Neural crest cell (in vitro differentiated cells): ENCODE results near the gene DUSP22. TPM values are rescaled to one million over a fixed set of nuclear protein-coding genes. Genes with fewer than 3 reads are reported as not detected.

ENCODE experiments used
- DNase-seq: peaks from one replicate; pipeline ENCODE4 v3.0.0; 2021; ENCODE audit warnings: low read depth, mixed read lengths, low spot score
- H3K27ac Mint-ChIP-seq: one replicate; pipeline ENCODE4 v1.8.0; 2021; ENCODE audit warnings: mild to moderate bottlenecking, mixed read lengths; ENCODE audit not compliant: unreplicated experiment
- H3K27me3 Mint-ChIP-seq: 2 replicates; pipeline ENCODE4 v1.8.0; 2021; ENCODE audit warnings: low read depth, mild to moderate bottlenecking, mixed read lengths
- H3K36me3 Mint-ChIP-seq: 2 replicates; pipeline ENCODE4 v1.8.0; 2021; ENCODE audit warnings: low read depth, mild to moderate bottlenecking, mixed read lengths
- H3K4me1 Mint-ChIP-seq: 2 replicates; pipeline ENCODE4 v1.8.0; 2021; ENCODE audit warnings: mixed read lengths
- H3K4me3 Mint-ChIP-seq: one replicate; pipeline ENCODE4 v1.8.0; 2021; ENCODE audit warnings: mild to moderate bottlenecking, mixed read lengths
- H3K9me3 Mint-ChIP-seq: 2 replicates; pipeline ENCODE4 v1.8.0; 2021; ENCODE audit warnings: mixed read lengths
- CTCF ChIP-seq: fragments of 200-600 bp; sonication (generic); conservative IDR thresholded peaks from 2 replicates; pipeline ENCODE4 v1.5.0; 2021; ENCODE audit warnings: antibody characterized with exemption, mild to moderate bottlenecking
- total RNA-seq: library from RNA; stranded (reverse); gene quantifications from 2 replicates; pipeline ENCODE4 v1.2.1, GENCODE V29; 2021

Gene DUSP22
- total RNA-seq, 1 donor from 2014 or later: 35.1 TPM

- Mint-ChIP-seq H3K27me3 (no peaks in the 10 kb centered on the region), H3K4me3 (no peak overlapping the region), H3K9me3 (peaks cover 3% of the 10 kb centered on the region), H3K36me3 (peaks cover 9% of the 10 kb centered on the region), H3K4me1 (peaks cover 3% of the 10 kb centered on the region), H3K27ac (no peak overlapping the region)
- TF ChIP-seq CTCF: no peak
- DNase-seq: no peak
Observed at GRCh38 chr6:353642-354614, 61.6 kb downstream of the DUSP22 start.

GRCh38 chr6:354631-355280 lies 62.5 kb downstream of the DUSP22 start:
- Mint-ChIP-seq H3K4me3 (no peak overlapping the region), H3K27me3 (no peaks in the 10 kb centered on the region), H3K4me1 (peaks cover 3% of the 10 kb centered on the region), H3K27ac (no peak overlapping the region), H3K36me3 (peaks cover 5% of the 10 kb centered on the region), H3K9me3 (no peaks in the 10 kb centered on the region)
- no peak for DNase-seq
- no peak for TF ChIP-seq CTCF

- TF ChIP-seq CTCF: no peak
- DNase-seq: no peak
- H3K36me3 Mint-ChIP-seq: peaks cover 2% of the 10 kb centered on the region
- no peaks in the 10 kb centered on the region for H3K27me3 Mint-ChIP-seq
- no peak overlapping the region for H3K4me3 Mint-ChIP-seq
- no peak overlapping the region for H3K27ac Mint-ChIP-seq
- H3K9me3 Mint-ChIP-seq: no peaks in the 10 kb centered on the region
- peaks cover 3% of the 10 kb centered on the region for H3K4me1 Mint-ChIP-seq
Observed at GRCh38 chr6:355373-356208, 63.3 kb downstream of the DUSP22 start.

GRCh38 chr6:356828-357251 lies 64.6 kb downstream of the DUSP22 start:
- H3K36me3 Mint-ChIP-seq: peaks cover 5% of the 10 kb centered on the region

More at GRCh38 chr6:356828-357251, 64.6 kb downstream of the DUSP22 start:
- no peak overlapping the region for H3K4me3 Mint-ChIP-seq
- TF ChIP-seq CTCF: no peak
- peaks cover 3% of the 10 kb centered on the region for H3K4me1 Mint-ChIP-seq
- no peak overlapping the region for H3K27ac Mint-ChIP-seq
- DNase-seq: no peak
- peaks cover 4% of the 10 kb centered on the region for H3K9me3 Mint-ChIP-seq
- no peaks in the 10 kb centered on the region for H3K27me3 Mint-ChIP-seq
